ENCODE measurements around the gene LYPLAL1.

Gene LYPLAL1

DNA sequence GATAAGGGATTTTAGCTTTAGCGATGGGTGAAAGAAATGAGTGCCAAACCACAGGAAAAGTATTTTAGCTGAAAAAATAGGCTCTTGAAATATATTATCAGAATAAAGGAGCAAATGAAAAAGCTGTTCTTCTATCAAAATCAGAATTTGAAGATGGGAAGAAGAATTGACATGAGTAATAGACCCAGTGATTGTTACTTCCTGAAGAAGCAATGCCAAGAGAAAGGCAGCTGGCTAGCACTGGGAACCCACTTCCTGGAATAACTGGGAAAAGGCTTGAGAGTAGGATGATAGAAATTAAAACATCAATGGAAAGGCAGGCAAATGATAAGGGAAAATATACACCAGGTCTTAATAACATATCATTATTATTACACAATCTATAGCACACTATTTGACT lies 29.9 kb upstream of the LYPLAL1 start:
- TF ChIP-seq EZH2phosphoT487 (IDR thresholded peaks at IDR 0.05; ENCODE audit: low read length) (no peak), EZH2 (optimal IDR thresholded peaks at IDR 0.05; ENCODE audit: low read depth, low read length) (no peak)
- TF ChIP-seq, protein P1, sequence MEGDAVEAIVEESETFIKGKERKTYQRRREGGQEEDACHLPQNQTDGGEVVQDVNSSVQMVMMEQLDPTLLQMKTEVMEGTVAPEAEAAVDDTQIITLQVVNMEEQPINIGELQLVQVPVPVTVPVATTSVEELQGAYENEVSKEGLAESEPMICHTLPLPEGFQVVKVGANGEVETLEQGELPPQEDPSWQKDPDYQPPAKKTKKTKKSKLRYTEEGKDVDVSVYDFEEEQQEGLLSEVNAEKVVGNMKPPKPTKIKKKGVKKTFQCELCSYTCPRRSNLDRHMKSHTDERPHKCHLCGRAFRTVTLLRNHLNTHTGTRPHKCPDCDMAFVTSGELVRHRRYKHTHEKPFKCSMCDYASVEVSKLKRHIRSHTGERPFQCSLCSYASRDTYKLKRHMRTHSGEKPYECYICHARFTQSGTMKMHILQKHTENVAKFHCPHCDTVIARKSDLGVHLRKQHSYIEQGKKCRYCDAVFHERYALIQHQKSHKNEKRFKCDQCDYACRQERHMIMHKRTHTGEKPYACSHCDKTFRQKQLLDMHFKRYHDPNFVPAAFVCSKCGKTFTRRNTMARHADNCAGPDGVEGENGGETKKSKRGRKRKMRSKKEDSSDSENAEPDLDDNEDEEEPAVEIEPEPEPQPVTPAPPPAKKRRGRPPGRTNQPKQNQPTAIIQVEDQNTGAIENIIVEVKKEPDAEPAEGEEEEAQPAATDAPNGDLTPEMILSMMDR (IDR thresholded peaks at IDR 0.05; ENCODE audit: low read length): no peak
- Histone ChIP-seq H4K20me1 (ENCODE audit: insufficient read depth, low read length) (no peaks in the 10 kb centered on the region), H3K4me3 (ENCODE audit: low read length) (no peak overlapping the region), H3K4me1 (ENCODE audit: low read length) (no peaks in the 10 kb centered on the region), H2AFZ (ENCODE audit: low read length) (no peak overlapping the region), H3K27ac (ENCODE audit: low read length) (no peak overlapping the region), H3F3A (ENCODE audit: insufficient read depth, low read length) (no peaks in the 10 kb centered on the region), H3K79me2 (ENCODE audit: low read length) (no peaks in the 10 kb centered on the region), H3K9ac (ENCODE audit: low read length) (no peak overlapping the region), H3K36me3 (replicated peaks; ENCODE audit: insufficient read depth, low read length) (no peaks in the 10 kb centered on the region), H3K27me3 (replicated peaks; ENCODE audit: insufficient read depth, low read length) (no peaks in the 10 kb centered on the region), H3K4me2 (ENCODE audit: low read depth, low read length) (no peak overlapping the region), H3K9me2 (replicated peaks; ENCODE audit: insufficient read depth, low read length) (no peaks in the 10 kb centered on the region), H3K9me3 (replicated peaks; ENCODE audit: insufficient read depth, low read length) (no peaks in the 10 kb centered on the region)
- DNase-seq: no peak

GRCh38 chr1:219144658-219145315 lies 28.9 kb upstream of the LYPLAL1 start:
- no peaks in the 10 kb centered on the region for H3K79me2 ChIP-seq (ENCODE audit: low read length)
- no peaks in the 10 kb centered on the region for H3F3A ChIP-seq (ENCODE audit: insufficient read depth, low read length)
- H3K36me3 ChIP-seq (replicated peaks; ENCODE audit: insufficient read depth, low read length): no peaks in the 10 kb centered on the region
- H3K9me3 ChIP-seq (replicated peaks; ENCODE audit: insufficient read depth, low read length): no peaks in the 10 kb centered on the region
- no peak overlapping the region for H3K4me3 ChIP-seq (ENCODE audit: low read length)
- H3K27ac ChIP-seq (ENCODE audit: low read length): no peak overlapping the region
- no peak overlapping the region for H2AFZ ChIP-seq (ENCODE audit: low read length)
- H3K9me2 ChIP-seq (replicated peaks; ENCODE audit: insufficient read depth, low read length): no peaks in the 10 kb centered on the region
- H3K9ac ChIP-seq (ENCODE audit: low read length): no peak overlapping the region
- DNase-seq: no peak
- TF ChIP-seq, protein P1 (IDR thresholded peaks at IDR 0.05; ENCODE audit: low read length): no peak
- TF ChIP-seq EZH2phosphoT487 (IDR thresholded peaks at IDR 0.05; ENCODE audit: low read length) (no peak), EZH2 (optimal IDR thresholded peaks at IDR 0.05; ENCODE audit: low read depth, low read length) (no peak)
- no peaks in the 10 kb centered on the region for H3K27me3 ChIP-seq (replicated peaks; ENCODE audit: insufficient read depth, low read length)
- H3K4me1 ChIP-seq (ENCODE audit: low read length): no peaks in the 10 kb centered on the region
- H4K20me1 ChIP-seq (ENCODE audit: insufficient read depth, low read length): no peaks in the 10 kb centered on the region
- H3K4me2 ChIP-seq (ENCODE audit: low read depth, low read length): no peak overlapping the region

- Histone ChIP-seq H3K4me3 (ENCODE audit: low read length) (no peak overlapping the region), H3K9me3 (replicated peaks; ENCODE audit: insufficient read depth, low read length) (no peaks in the 10 kb centered on the region), H3K4me1 (ENCODE audit: low read length) (no peaks in the 10 kb centered on the region), H3F3A (ENCODE audit: insufficient read depth, low read length) (no peaks in the 10 kb centered on the region), H3K9me2 (replicated peaks; ENCODE audit: insufficient read depth, low read length) (no peaks in the 10 kb centered on the region), H3K27ac (ENCODE audit: low read length) (no peak overlapping the region), H4K20me1 (ENCODE audit: insufficient read depth, low read length) (no peaks in the 10 kb centered on the region), H3K79me2 (ENCODE audit: low read length) (no peaks in the 10 kb centered on the region), H3K27me3 (replicated peaks; ENCODE audit: insufficient read depth, low read length) (no peaks in the 10 kb centered on the region), H3K4me2 (ENCODE audit: low read depth, low read length) (no peak overlapping the region), H2AFZ (ENCODE audit: low read length) (no peak overlapping the region), H3K9ac (ENCODE audit: low read length) (no peak overlapping the region), H3K36me3 (replicated peaks; ENCODE audit: insufficient read depth, low read length) (no peaks in the 10 kb centered on the region)
- TF ChIP-seq, protein P1 (IDR thresholded peaks at IDR 0.05; ENCODE audit: low read length): no peak
- DNase-seq: no peak
Measured at GRCh38 chr1:219147571-219148019, 26.1 kb upstream of the LYPLAL1 start.

Data from MM.1S (cell line).